Mucosa of descending colon (tissue), 3 donors: Measurements from ENCODE around the gene BCL6B. TPM values are rescaled to one million over a fixed set of nuclear protein-coding genes. Genes with fewer than 3 reads are reported as not detected.

Source experiments
- ATAC-seq: fragments of 200-7000 bp; cut with Tn5 transposase; one replicate; pipeline ENCODE4 v1.9.1; 2020; ENCODE audit warnings: mild to moderate bottlenecking, moderate library complexity
- DNase-seq, 3 donors: peaks; one replicate each; pipeline ENCODE4 v3.0.0-alpha.2; 2020
- H3K36me3 ChIP-seq: fragments of 200-600 bp; one replicate; pipeline ENCODE4 v1.8.0; 2021; ENCODE audit warnings: low read depth, mild to moderate bottlenecking
- H3K4me1 ChIP-seq: fragments of 200-600 bp; one replicate; pipeline ENCODE4 v1.8.0; 2021; ENCODE audit warnings: low read depth, mild to moderate bottlenecking
- H3K4me3 ChIP-seq: fragments of 200-600 bp; one replicate; pipeline ENCODE4 v1.8.0; 2021; ENCODE audit warnings: mild to moderate bottlenecking
- H3K9me3 ChIP-seq: fragments of 200-600 bp; one replicate; pipeline ENCODE4 v1.8.0; 2021; ENCODE audit warnings: mild to moderate bottlenecking
- intact Hi-C, 2 donors: fragments of 100-400 bp; cut with DNase I in 1 of 2; cut with micrococcal nuclease in 1 of 2; formaldehyde crosslinking; loops; one replicate each; pipeline versions ENCODE4 v1.11.0 to v1.11.1; 2022; cut with DNase I, micrococcal nuclease
- total RNA-seq, 3 donors: library from RNA; stranded (reverse); fragmentation: NEBNext Ultra II Directional in 2 of 3; extraction: Animal tissue kit (Norgen Biotek cat#: 25700) in 2 of 3; gene quantifications; one replicate each; pipeline versions ENCODE4 v1.2.1 to v1.2.4, GENCODE V29; 2021 to 2023
- TF ChIP-seq, protein P1 (sequence below): fragments of 200-600 bp; IDR thresholded peaks from one replicate; pipeline ENCODE4 v1.8.0; 2022; ENCODE audit warnings: antibody characterized with exemption, mild to moderate bottlenecking
- donor health status: DM: no; HTN: no; CAD: no; lungs with moderate emphysema.
- donor health status: DM: no; HTN: no; CAD: no.
- donor health status: DM: no; HTN: yes; CAD: no.

Gene BCL6B
- total RNA-seq, 3 donors from 2014 or later: 2.5 to 9.2 (median 2.8) TPM

DNA sequence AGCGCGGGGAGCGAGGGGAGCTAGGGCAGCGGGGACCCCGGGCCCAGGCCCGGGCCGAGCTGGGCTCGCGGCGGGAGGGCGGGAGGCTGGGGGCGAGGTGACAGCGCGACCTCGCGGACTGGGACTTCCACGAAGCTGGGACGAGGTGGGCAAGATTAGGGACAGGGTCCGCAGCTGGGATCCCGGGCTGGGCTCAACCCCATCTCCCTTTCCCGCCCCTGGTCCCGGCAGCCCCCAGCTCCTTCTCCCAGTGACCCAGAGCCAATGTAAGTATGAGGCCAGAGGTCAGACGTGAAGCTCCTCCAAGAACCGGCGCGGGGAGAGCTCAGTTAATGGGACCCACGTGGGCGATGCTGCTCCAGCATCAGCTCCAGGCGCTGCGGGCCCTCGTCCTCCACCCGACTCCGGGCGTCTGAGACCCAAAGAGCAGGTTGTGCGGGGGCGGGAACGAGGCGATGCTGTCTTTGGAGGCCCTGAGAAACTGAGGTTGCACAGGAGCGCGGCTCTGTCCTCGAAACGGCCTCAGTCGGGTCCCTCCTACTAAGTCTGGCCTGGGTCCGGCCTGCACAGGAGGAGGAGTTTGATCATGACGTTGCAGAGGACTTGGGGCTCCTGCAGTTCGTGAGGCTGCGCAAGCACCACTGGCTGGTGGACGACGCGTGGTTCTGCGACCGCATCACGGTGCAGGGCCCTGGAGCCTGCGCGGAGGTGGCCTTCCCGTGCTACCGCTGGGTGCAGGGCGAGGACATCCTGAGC, 26.4 kb upstream of the BCL6B start:
- intact Hi-C loops: loop anchor here in 1 of 2 donors (5.0 to 10.0 kb wide), 2 partner anchors 84 to 332 kb away; no protein-coding TSS in a partner anchor
- TF ChIP-seq, protein P1, sequence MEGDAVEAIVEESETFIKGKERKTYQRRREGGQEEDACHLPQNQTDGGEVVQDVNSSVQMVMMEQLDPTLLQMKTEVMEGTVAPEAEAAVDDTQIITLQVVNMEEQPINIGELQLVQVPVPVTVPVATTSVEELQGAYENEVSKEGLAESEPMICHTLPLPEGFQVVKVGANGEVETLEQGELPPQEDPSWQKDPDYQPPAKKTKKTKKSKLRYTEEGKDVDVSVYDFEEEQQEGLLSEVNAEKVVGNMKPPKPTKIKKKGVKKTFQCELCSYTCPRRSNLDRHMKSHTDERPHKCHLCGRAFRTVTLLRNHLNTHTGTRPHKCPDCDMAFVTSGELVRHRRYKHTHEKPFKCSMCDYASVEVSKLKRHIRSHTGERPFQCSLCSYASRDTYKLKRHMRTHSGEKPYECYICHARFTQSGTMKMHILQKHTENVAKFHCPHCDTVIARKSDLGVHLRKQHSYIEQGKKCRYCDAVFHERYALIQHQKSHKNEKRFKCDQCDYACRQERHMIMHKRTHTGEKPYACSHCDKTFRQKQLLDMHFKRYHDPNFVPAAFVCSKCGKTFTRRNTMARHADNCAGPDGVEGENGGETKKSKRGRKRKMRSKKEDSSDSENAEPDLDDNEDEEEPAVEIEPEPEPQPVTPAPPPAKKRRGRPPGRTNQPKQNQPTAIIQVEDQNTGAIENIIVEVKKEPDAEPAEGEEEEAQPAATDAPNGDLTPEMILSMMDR: no peak
- ATAC-seq: no peak
- no peak for DNase-seq
- no peak overlapping the region for H3K4me3 ChIP-seq
- H3K9me3 ChIP-seq: no peaks in the 10 kb centered on the region
- H3K36me3 ChIP-seq: no peaks in the 10 kb centered on the region
- no peaks in the 10 kb centered on the region for H3K4me1 ChIP-seq

DNA sequence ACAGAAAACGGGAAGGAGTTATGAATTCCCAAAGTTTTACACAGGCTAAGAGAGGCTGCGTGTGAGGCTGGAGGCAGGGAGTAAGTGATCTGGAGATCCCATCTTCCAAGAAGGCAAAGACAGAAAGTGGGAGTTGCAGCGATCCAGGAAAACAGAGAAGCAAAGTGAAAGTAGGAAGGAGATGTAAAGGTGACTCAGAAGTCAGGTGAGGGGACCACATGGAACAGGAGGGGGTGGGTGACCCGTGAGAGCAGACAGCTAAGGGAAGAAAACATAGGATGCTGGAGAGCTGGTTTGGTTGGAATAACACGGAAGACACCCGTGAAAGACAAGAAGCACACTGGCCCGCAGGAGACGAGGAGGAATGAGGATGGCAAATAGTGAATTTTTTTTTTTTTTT, 25.7 kb upstream of the BCL6B start:
- TF ChIP-seq, protein P1: no peak
- no peak for DNase-seq
- Histone ChIP-seq H3K4me3 (no peak overlapping the region), H3K4me1 (no peaks in the 10 kb centered on the region), H3K36me3 (no peaks in the 10 kb centered on the region), H3K9me3 (no peaks in the 10 kb centered on the region)
- ATAC-seq: no peak
- intact Hi-C loops: loop anchor here in 1 of 2 donors (5.0 to 10.0 kb wide), 2 partner anchors 85 to 332 kb away; no protein-coding TSS in a partner anchor

DNA sequence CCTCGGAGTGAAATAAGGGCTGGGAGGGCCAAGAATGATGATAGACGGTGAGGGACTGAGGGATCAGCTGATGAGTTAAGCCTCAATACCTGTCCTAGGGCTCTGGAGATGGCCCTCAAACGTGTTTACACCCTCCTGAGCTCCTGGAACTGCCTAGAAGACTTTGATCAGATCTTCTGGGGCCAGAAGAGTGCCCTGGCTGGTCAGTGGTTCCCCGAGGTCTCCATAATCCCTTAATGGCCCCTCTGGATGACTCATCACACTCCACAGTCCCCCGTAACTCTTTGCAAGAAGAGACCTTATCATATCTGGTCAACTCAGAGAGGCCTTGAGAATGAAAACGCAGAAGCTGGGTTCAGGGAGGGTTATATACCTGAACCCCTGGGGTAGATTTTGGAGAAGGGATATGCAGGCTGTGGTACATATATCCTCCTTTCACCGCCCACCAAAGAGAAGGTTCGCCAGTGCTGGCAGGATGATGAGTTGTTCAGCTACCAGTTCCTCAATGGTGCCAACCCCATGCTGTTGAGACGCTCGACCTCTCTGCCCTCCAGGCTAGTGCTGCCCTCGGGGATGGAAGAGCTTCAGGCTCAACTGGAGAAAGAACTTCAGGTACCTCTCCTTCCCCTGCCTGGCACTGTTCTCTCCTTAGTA, 23.9 kb upstream of the BCL6B start:
- TF ChIP-seq, protein P1: no peak
- Histone ChIP-seq H3K9me3 (no peaks in the 10 kb centered on the region), H3K4me1 (no peaks in the 10 kb centered on the region), H3K36me3 (no peaks in the 10 kb centered on the region), H3K4me3 (no peak overlapping the region)
- intact Hi-C loops: loop anchor here in 1 of 2 donors (5.0 to 10.0 kb wide), 2 partner anchors 87 to 334 kb away; no protein-coding TSS in a partner anchor
- ATAC-seq (no peak), DNase-seq (no peak)

DNA sequence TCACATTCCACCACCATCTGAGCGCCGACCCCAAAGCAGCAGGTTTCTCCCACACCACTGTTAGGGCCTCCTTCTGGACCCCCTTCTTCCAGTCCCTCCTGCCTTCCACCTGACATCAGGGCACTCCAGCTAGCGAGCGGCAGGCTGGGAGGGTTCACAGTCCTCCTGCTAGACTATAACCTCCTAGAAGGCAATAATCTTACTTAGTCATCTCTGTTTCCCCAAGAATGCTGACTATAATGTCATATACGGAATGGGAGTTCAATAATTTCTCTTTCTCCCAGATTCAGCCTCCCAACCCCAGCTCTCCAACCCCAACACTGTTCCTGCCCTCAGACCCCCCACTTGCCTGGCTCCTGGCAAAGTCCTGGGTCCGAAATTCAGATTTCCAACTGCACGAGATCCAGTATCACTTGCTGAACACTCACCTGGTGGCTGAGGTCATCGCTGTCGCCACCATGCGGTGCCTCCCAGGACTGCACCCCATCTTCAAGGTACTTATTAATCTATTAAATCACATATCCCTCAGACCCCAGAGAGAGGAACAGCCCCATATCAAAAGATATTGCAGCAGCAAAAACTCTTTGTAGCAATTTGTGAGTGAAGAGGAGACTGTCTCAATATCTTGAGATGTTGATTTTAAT, 21.4 kb upstream of the BCL6B start:
- no peaks in the 10 kb centered on the region for H3K9me3 ChIP-seq
- H3K36me3 ChIP-seq: no peaks in the 10 kb centered on the region
- ATAC-seq: peak; percentile 35
- intact Hi-C loops: loop anchor here in 1 of 2 donors (5.0 kb wide), 1 partner anchor 89 kb away; no protein-coding TSS in a partner anchor
- TF ChIP-seq, protein P1: no peak
- H3K4me3 ChIP-seq: no peak overlapping the region
- DNase-seq: peak in 2 of 3 donors; percentile 38 to 42
- no peaks in the 10 kb centered on the region for H3K4me1 ChIP-seq

DNA sequence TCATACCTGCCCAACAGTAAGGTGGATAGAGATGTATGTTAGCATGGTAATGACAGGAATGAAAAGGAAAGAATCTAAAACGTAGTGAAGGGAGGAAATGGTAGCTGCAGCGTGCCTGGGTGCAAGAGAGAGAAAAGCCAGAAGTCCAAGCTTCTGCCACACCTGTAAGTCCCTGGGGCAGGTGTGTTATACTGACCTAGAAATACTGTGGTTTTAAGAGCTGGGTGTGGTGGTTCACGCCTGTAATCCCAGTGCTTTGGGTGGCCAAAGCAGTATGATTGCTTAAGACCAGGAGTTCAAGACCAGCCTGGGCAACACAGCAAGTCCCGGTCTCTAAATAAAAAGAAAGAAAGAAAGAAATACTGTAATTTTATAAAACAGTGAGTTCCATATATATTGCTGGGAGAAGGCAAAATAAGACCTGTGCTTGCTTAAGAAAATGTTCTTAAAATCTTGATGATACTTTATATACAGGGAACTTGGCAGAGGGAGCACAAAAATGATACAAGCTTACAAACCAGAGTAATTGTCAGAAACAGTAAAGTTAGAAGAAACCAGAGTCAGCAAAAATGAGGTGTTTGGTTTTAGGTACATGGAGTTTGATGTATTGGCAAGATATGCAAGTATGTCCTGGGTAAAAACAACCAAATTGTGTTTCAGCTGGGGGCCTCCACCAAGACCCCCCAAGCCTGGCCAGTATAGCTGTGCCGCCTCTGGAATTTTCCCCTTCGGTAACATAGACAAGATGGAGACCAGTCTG, 20.4 kb upstream of the BCL6B start:
- no peaks in the 10 kb centered on the region for H3K4me1 ChIP-seq
- no peak overlapping the region for H3K4me3 ChIP-seq
- ATAC-seq (peak; percentile 61), DNase-seq (no peak)
- intact Hi-C loops: loop anchor here in 1 of 2 donors (5.0 kb wide), 1 partner anchor 90 kb away; no protein-coding TSS in a partner anchor
- TF ChIP-seq, protein P1: no peak
- no peaks in the 10 kb centered on the region for H3K9me3 ChIP-seq
- H3K36me3 ChIP-seq: no peaks in the 10 kb centered on the region
